Daoy (cell line): ENCODE data around the gene LBHD1. TPM values are rescaled to one million over a fixed set of nuclear protein-coding genes. Genes with fewer than 3 reads are reported as not detected.
"Not testable (repeated sequence)": the region's sequence is repeated elsewhere in the genome, so short reads cannot be mapped to it uniquely, and the experiment has no call there.

Source experiments
- DNase-seq: peaks from one replicate; pipeline ENCODE4 v3.0.0-alpha.2; 2015; ENCODE audit warnings: low read depth
- total RNA-seq: library from RNA; depleted of rRNA; stranded (reverse); fragments of >200 nt; shearing (Covaris generic); gene quantifications from 2 replicates; pipeline ENCODE4 v1.2.3, GENCODE V29; 2014; rRNA removed

LBHD1 gene
- total RNA-seq, 1 experiment from 2014 or later, result 4.9 TPM

GRCh38 chr11:62621027-62621566, 51.0 kb downstream of the LBHD1 start:
- DNase-seq, result no peak

- DNase-seq, result not testable (repeated sequence)
These were observed 55.1 kb downstream of the LBHD1 start for GRCh38 chr11:62616957-62617356.

- no peak for DNase-seq
These were observed 56.5 kb downstream of the LBHD1 start for GRCh38 chr11:62615521-62615920.

GRCh38 chr11:62614275-62614674, 57.8 kb downstream of the LBHD1 start:
- DNase-seq, result peak; percentile 33

- DNase-seq, result no peak
These were observed 58.7 kb downstream of the LBHD1 start for GRCh38 chr11:62613291-62613778.

Other genes starting within 250 kb of the LBHD1 start
- 92.3 and 107 TPM in 2 replicates for gene AHNAK, start 125.5 kb downstream of the LBHD1 start, total RNA-seq
- 1,694 and 1,735 TPM in 2 replicates for gene EEF1G, start 98.4 kb downstream of the LBHD1 start, total RNA-seq
- 12.4 and 13.8 TPM in 2 replicates for gene TUT1, start 80.7 kb downstream of the LBHD1 start, total RNA-seq
- 123 and 124 TPM in 2 replicates for gene MTA2, start 70.4 kb downstream of the LBHD1 start, total RNA-seq
- 18.0 and 19.3 TPM in 2 replicates for gene EML3, start 59.5 kb downstream of the LBHD1 start, total RNA-seq
- 0.33 and 2.7 TPM in 2 replicates for gene ROM1, start 59.0 kb downstream of the LBHD1 start, total RNA-seq
- 15.0 and 17.9 TPM in 2 replicates for gene B3GAT3, start 50.3 kb downstream of the LBHD1 start, total RNA-seq
- gene GANAB, start 25.7 kb downstream of the LBHD1 start, total RNA-seq, result 128 and 165 TPM in 2 replicates
- 15.4 TPM in 2 replicates for gene INTS5, start 19.0 kb downstream of the LBHD1 start, total RNA-seq
- 86.3 and 116 TPM in 2 replicates for gene C11orf98, start 7.1 kb downstream of the LBHD1 start, total RNA-seq
- gene CSKMT, start 7.0 kb downstream of the LBHD1 start, total RNA-seq, result 3.2 and 14.3 TPM in 2 replicates
- 7.7 and 17.7 TPM in 2 replicates for gene UQCC3, start 594 bp downstream of the LBHD1 start, total RNA-seq
- 132 and 157 TPM in 2 replicates for gene UBXN1, start 6.8 kb upstream of the LBHD1 start, total RNA-seq
- gene LRRN4CL, start 17.3 kb upstream of the LBHD1 start, total RNA-seq, result 0.98 TPM in 1 of 2 replicates, not detected in the other
- gene BSCL2, start 35.2 kb upstream of the LBHD1 start, total RNA-seq, result 56.9 and 79.5 TPM in 2 replicates
- gene GNG3, start 35.4 kb upstream of the LBHD1 start, total RNA-seq, result not detected in 2 replicates
- gene HNRNPUL2, start 55.2 kb upstream of the LBHD1 start, total RNA-seq, result 6.8 and 8.2 TPM in 2 replicates
- 36.7 and 51.0 TPM in 2 replicates for gene TTC9C, start 56.2 kb upstream of the LBHD1 start, total RNA-seq
- gene ZBTB3, start 81.9 kb upstream of the LBHD1 start, total RNA-seq, result 9.2 and 11.7 TPM in 2 replicates
- 94.5 and 97.1 TPM in 2 replicates for gene POLR2G, start 89.3 kb upstream of the LBHD1 start, total RNA-seq
- gene TAF6L, start 99.1 kb upstream of the LBHD1 start, total RNA-seq, result 18.3 and 27.4 TPM in 2 replicates
- gene TMEM179B, start 115.1 kb upstream of the LBHD1 start, total RNA-seq, result 40.8 and 64.5 TPM in 2 replicates
- 23.2 and 32.2 TPM in 2 replicates for gene TMEM223, start 119.7 kb upstream of the LBHD1 start, total RNA-seq
- 28.4 and 29.3 TPM in 2 replicates for gene NXF1, start 133.2 kb upstream of the LBHD1 start, total RNA-seq
- gene STX5, start 159.8 kb upstream of the LBHD1 start, total RNA-seq, result 26.0 and 28.2 TPM in 2 replicates
- gene TEX54, start 160.6 kb upstream of the LBHD1 start, total RNA-seq, result not detected in 2 replicates
- 147 and 152 TPM in 2 replicates for gene WDR74, start 167.3 kb upstream of the LBHD1 start, total RNA-seq
- gene SLC3A2, start 208.6 kb upstream of the LBHD1 start, total RNA-seq, result 137 and 170 TPM in 2 replicates
- gene CHRM1, start 249.1 kb upstream of the LBHD1 start, total RNA-seq, result not detected in 2 replicates